GM19025 (cell line): Measurements from ENCODE around the gene LILRA1.
"Not testable (repeated sequence)": the region's sequence is repeated elsewhere in the genome, so short reads cannot be mapped to it uniquely, and the experiment has no call there.

ENCODE experiments used
- ATAC-seq: cut with Tn5 transposase; IDR thresholded peaks from one replicate; pipeline ENCODE4 v1.9.1; 2021; ENCODE audit warnings: mild to moderate bottlenecking, low read depth, moderate library complexity; ENCODE audit not compliant: unreplicated experiment

The LILRA1 gene

GRCh38 chr19:54593445-54593844, at the start of gene LILRA1:
Gene LILRA1, plus strand, starts transcription at chr19:54593632. Its CDS starts 613 bp downstream, at chr19:54594245.
- ATAC-seq, result not testable (repeated sequence)

DNA sequence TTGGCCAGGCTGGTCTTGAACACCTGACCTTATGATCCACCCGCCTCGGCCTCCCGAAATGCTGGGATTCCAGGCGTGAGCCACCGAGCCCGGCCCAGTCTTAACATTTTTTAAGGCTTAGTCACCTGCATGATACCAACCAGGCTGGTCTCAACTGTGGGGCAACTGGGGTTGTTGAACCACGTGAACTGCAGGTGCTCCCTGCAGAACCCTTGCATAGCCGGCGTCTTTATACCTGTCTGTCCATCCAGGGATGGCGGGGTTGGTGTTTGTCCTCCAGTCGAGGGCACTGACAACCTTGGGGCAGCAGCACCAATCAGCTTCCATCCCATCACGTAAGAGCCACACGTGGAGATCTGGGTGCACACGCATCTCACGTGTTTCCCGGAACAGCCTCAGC, 44.6 kb upstream of the LILRA1 start:
- no peak for ATAC-seq

- ATAC-seq, result no peak
Observed at GRCh38 chr19:54549224-54549623, 44.2 kb upstream of the LILRA1 start.

DNA sequence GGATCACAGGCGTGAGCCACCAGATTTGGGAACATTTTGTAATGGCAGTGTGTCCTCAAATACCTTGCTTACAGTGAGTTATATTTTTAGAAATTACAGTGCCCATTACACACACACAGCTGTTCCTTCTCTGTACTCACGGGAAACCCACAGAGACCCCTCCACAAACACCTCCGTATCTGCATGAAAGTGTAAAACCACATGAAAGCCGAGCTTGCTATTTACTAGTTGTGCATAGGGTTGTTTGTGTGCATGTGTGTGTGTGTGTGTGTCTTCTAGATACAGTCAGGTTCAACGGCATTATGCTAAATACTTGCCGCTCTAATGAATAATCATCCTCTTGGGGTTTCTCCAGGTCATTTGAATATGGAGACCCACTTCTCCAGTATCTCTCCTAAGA, 42.1 kb upstream of the LILRA1 start:
- no peak for ATAC-seq

DNA sequence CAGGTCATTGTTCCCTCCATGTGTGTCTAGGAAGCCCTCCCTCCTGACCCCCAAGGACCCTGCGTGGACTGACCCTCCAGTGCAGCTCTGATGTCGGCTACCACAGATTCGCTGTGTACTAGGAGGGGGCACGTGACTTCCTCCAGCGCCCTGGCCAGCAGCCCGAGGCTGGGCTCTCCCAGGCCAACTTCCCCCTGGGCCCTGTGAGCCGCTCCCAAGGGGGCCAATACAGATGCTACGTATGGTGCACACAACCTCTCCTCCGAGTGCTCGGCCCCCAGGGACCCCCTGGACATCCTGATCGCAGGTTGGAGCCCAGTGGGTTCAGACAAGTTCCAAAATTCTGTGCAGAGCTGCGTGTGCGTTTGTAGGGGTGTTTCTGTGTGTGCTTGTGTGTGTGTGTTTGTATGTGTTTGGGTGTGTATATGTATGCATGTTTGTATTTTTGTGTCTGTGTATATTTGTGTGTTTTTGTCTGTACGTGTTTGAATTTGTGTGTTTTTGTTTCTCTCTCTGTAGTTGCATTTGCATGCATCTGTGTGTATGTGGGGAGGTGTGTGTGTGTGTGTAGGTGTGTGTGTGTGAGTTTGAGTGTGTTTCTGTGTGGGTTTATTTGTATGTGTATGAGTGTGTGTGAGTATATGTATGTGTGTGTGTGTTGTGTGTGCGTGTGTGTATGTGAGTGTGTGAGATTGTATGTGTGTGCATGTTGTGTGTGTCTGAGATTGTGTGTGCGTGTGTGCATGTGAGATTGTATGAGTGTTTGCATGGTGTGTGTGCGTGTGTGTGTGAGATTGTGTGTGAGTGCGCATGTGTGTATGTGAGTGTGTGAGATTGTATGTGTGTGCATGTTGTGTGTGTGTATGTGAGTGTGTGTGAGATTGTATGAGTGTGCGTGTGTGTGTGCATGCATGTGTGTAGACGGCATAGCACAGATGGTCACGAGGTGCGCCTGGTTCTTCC, 41.2 kb upstream of the LILRA1 start:
- no peak for ATAC-seq

DNA sequence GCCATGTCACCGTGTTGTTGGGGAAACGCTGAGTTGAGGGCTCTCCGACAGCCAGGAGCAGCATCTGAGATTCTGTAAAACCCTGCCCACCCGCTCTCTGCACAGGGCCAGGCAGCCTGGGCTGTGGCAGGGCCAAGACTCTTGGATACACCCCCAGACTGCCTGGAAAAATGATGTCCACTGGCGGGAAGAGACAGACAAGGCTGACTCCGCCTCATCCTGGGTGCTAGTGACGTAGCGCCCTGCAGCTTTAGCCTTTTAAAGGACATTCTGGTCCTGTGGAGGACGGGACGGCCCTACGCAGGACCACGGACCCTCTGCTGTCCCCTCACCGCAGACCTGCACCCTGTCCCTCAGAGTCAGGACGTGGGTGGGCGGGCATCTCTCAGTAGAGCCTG, 40.5 kb upstream of the LILRA1 start:
- no peak for ATAC-seq

GRCh38 chr19:54554006-54554405, 39.4 kb upstream of the LILRA1 start:
- ATAC-seq, result no peak

DNA sequence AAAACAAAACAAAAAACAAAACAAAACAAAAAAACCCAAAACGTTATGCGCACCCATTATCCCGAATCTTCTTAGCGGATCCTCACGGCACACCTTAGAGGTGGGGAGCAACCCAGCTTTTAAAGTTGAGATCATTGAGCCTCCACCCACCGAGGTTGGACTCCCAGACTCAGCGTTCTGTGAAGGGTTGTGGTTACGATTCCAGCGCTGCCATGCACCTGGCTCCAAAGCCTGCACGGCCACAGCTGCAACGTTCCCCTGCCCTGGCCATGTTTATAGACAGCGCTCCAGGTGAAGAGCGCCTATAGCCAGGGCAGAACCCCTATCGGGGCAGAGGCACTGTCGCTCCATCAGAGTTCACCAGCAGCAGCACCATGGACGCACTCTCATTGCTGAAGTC, 38.5 kb upstream of the LILRA1 start:
- no peak for ATAC-seq

- no peak for ATAC-seq
Observed at GRCh38 chr19:54556194-54556593, 37.2 kb upstream of the LILRA1 start.

DNA sequence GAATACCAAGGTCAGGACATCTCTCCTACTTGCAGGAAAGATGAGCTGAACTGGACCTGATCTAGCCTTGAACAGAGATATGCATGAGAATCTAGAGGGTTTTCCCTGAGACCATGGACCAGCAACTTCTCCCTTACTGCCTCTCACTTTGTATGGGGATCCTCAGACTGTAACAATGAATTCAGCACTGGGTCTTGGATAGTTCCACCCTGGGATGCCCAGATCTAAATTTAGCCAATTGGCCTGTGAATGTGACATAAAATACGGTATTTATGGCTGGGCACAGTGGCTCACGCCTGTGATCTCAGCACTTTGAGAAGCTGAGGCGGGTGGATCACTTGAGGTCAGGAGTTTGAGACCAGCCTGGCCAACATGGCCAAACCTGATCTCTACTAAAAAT, 35.1 kb upstream of the LILRA1 start:
- no peak for ATAC-seq

DNA sequence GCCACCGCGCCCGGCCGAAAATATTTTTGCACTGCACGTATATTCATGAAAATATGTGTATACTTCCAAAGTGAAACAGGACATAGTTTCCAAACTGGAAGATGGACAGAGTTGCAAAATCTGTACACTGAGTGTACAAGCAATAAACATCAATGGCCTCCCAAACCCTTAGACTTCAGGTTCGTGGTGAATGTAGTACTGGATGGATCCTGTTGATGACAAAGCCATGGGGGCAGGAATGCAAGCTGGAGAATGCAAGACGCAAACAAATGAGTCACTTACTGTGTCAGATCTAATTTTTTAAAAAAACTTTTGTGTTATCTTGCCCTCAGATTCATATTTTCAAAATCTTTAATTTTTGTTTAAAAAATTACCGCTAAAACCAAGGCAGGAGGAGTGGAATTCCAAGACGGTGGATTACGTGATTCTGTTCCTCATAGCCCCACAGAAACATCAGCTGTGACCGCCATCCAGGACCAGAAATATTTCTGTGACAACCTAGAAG, 32.5 kb upstream of the LILRA1 start:
- ATAC-seq, result no peak

DNA sequence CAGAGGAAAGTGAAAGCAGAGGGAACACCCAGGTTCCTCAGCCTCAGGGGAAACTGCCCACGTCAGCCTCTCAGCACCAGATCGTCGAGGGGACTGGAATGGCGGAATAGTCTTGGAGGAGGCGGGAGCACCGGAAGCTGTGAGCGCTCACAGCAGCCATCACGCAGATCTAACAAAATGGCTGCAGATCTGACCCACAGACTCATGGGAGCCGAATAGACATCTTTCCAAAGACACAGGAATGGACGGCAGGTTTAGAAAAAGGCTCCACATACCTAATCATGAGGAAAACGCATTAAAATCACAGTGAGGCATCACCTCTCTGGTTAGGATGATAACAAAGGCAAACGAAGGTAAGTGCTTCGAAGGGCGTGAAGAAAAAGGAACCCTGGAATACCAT, 31.6 kb upstream of the LILRA1 start:
- ATAC-seq, result no peak

DNA sequence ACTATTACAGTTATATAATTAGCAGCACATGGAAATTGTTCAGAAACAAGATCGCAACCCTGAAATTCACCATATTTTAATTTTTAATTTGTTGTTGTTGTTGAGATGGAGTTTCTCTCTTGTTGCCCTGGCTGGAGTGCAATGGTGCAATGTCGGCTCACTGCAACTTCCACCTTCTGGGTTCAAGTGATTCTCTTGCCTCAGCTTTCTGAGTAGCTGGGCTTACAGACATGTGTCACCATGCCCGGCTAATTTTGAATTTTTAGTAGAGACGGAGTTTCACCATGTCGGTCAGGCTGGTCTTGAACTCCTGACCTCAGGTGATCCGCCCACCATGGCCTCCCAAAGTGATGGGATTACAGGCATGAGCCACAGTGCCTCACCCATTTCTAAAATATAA, 30.2 kb upstream of the LILRA1 start:
- not testable (repeated sequence) for ATAC-seq

- no peak for ATAC-seq
Observed at GRCh38 chr19:54570316-54570715, 23.1 kb upstream of the LILRA1 start.

GRCh38 chr19:54571715-54572615, 21.5 kb upstream of the LILRA1 start:
- not testable (repeated sequence) for ATAC-seq

GRCh38 chr19:54572696-54573311, 20.6 kb upstream of the LILRA1 start:
- ATAC-seq, result no peak

GRCh38 chr19:54573330-54573872, 20.0 kb upstream of the LILRA1 start, which contains the start of gene LILRA2:
Gene LILRA2, plus strand, starts transcription at chr19:54573790. Its CDS starts 89 bp downstream, at chr19:54573879.
- ATAC-seq, result no peak

- no peak for ATAC-seq
Observed at GRCh38 chr19:54574051-54574450, 19.4 kb upstream of the LILRA1 start.

DNA sequence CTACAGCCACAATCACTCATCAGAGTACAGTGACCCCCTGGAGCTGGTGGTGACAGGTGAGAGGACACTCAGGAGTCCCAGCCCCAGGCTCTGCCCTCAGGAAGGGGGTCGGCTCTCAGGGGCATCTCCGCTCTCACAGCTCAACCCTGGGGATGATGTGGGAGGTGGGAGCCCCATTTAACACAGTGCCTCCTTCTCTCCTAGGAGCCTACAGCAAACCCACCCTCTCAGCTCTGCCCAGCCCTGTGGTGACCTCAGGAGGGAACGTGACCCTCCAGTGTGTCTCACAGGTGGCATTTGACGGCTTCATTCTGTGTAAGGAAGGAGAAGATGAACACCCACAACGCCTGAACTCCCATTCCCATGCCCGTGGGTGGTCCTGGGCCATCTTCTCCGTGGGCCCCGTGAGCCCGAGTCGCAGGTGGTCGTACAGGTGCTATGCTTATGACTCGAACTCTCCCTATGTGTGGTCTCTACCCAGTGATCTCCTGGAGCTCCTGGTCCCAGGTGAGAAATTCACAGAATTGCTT, 18.8 kb upstream of the LILRA1 start:
- ATAC-seq, result no peak

DNA sequence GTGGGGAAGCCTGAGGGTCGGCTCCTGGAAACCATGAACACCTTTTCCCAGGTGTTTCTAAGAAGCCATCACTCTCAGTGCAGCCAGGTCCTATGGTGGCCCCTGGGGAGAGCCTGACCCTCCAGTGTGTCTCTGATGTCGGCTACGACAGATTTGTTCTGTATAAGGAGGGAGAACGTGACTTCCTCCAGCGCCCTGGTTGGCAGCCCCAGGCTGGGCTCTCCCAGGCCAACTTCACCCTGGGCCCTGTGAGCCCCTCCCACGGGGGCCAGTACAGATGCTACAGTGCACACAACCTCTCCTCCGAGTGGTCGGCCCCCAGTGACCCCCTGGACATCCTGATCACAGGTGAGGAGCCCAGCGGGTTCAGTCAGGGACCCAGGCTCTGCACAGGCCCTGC, 18.2 kb upstream of the LILRA1 start:
- ATAC-seq, result not testable (repeated sequence)
